SK-N-MC (cell line): Measurements from ENCODE around the gene TMEM81.

Experiments
- DNase-seq: peaks from one replicate; pipeline ENCODE4 v3.0.0-alpha.2; 2011; ENCODE audit warnings: low read depth, low spot score
- H3K27ac ChIP-seq: fragments of 200-600 bp; sonication (generic); 2 replicates; pipeline ENCODE4 v1.5.1; 2016; ENCODE audit warnings: mixed run types
- H3K36me3 ChIP-seq: fragments of 200-600 bp; sonication (generic); 2 replicates; pipeline ENCODE4 v1.6.1; 2017; ENCODE audit warnings: antibody characterized with exemption, low read length, mixed read lengths; ENCODE audit not compliant: insufficient read depth
- H3K4me3 ChIP-seq: fragments of 200-600 bp; sonication (generic); 2 replicates; pipeline ENCODE4 v1.5.1; 2016
- H3K9ac ChIP-seq: fragments of 200-600 bp; sonication (generic); 2 replicates; pipeline ENCODE4 v1.8.0; 2017; ENCODE audit warnings: mixed run types, mixed read lengths; ENCODE audit not compliant: insufficient read length
- H3K9me3 ChIP-seq: fragments of 200-600 bp; sonication (generic); 2 replicates; pipeline ENCODE4 v1.6.1; 2017; ENCODE audit warnings: low read depth, mild to moderate bottlenecking, antibody characterized with exemption, low read length, moderate library complexity, mixed read lengths
- EZH2 ChIP-seq: fragments of 200-600 bp; sonication (generic); IDR thresholded peaks from one replicate; pipeline ENCODE4 v1.6.1; 2017; ENCODE audit warnings: antibody characterized with exemption
- FOXP2 ChIP-seq: optimal IDR thresholded peaks from 2 replicates; pipeline ENCODE3; 2011; ENCODE audit warnings: mild to moderate bottlenecking, moderate library complexity; ENCODE audit not compliant: insufficient read depth; ENCODE audit errors: extremely low read length, control extremely low read depth
- POLR2AphosphoS5 ChIP-seq: IDR thresholded peaks from 2 replicates; pipeline ENCODE4 v1.6.1; 2012; ENCODE audit warnings: mild to moderate bottlenecking, low read depth, low read length, borderline replicate concordance

The TMEM81 gene

DNA sequence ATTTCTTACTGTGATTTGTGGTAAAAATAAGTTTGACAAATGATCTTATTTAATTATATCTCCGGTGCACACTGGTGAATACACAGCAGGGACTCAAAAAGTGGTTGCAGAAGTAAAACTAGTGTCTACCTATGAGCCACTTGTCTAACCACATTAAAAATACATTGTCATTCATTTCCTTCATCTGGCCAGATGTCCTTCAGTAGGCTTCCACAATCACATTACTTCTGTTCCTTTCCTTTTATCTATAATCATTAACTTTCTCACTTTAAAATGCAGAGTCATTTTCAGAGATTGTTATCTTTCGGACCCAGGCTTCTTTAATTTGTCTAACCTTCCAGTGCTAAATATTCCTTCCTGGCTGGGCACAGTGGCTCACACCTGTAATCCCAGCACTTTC, 34.5 kb upstream of the TMEM81 start:
- H3K9me3 ChIP-seq = no peaks in the 10 kb centered on the region

DNA sequence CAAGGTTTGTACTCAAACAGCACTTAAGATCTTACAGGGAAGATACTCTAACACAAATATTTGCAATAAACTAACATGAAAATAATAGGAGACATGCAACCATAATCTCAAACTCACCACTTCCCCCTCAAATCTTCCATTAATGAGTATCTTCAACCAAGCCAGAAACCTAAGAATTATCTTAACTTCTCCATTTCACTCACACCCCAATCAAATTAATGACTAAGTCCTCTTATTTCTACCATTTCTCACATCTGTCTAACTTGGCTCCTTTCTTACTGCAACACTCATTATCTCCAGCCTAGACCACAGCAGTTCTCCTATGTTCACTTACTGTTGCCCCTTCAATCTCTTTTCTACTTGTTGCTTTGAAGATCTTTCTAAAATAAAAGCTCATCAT, 27.1 kb upstream of the TMEM81 start:
- Histone ChIP-seq H3K27ac (no peak overlapping the region), H3K4me3 (no peak overlapping the region), H3K9ac (no peak overlapping the region), H3K9me3 (no peaks in the 10 kb centered on the region), H3K36me3 (peaks cover 53% of the 10 kb centered on the region)
- no peak for TF ChIP-seq FOXP2
- no peak for TF ChIP-seq EZH2
- no peak for TF ChIP-seq POLR2AphosphoS5
- no peak for DNase-seq

More for the DNA sequence above, 34.5 kb upstream of the TMEM81 start:
- Histone ChIP-seq H3K9ac (no peak overlapping the region), H3K36me3 (peaks cover 27% of the 10 kb centered on the region), H3K27ac (no peak overlapping the region), H3K4me3 (no peak overlapping the region)
- no peak for DNase-seq
- TF ChIP-seq POLR2AphosphoS5 (no peak), FOXP2 (no peak), EZH2 (no peak)

DNA sequence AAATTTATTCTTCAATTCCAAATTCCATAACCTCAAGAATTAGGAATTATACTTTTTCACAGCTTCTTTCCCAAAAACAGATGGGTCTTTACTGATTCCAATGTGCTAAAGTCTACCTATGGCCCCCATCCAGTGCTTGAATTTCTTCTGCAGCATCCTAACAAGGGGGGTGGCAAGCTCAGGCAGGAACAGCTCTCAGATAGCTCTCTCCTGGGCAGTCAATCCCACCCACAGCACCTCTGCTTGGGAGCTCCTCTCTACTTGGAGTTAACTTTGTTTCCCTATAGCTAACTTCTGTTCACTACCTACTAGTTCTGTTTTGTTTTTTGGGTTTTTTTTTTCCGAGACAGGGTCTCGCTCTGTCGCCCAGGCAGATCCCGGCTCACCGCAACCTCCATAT, 25.5 kb upstream of the TMEM81 start:
- no peak overlapping the region for H3K4me3 ChIP-seq
- H3K27ac ChIP-seq = no peak overlapping the region
- H3K36me3 ChIP-seq = peaks cover 56% of the 10 kb centered on the region
- no peak for DNase-seq
- TF ChIP-seq FOXP2 = no peak
- no peak for TF ChIP-seq EZH2
- TF ChIP-seq POLR2AphosphoS5 = no peak
- H3K9me3 ChIP-seq = no peaks in the 10 kb centered on the region
- no peak overlapping the region for H3K9ac ChIP-seq

DNA sequence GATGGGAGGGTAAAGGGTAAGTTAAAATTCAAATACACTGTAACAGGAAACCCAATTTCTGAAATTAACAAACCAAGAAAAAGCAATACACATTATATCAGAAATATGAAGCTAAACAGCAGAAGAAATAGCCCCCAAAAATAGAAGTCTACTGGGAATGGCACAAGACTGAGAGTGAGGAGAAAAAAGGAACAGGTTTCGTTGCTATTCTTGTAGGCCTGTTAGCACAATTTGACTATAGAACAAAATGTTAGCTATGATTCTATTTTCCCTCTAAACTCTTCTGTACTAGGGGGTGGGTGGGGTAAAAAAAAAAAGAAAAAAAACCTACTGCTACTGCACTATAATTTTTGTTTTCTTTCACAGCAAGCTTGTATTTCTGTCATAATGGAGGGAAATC, 25.0 kb upstream of the TMEM81 start:
- Histone ChIP-seq H3K27ac (no peak overlapping the region), H3K9ac (no peak overlapping the region), H3K36me3 (peaks cover 54% of the 10 kb centered on the region), H3K4me3 (no peak overlapping the region), H3K9me3 (no peaks in the 10 kb centered on the region)
- no peak for DNase-seq
- TF ChIP-seq EZH2 = no peak
- TF ChIP-seq FOXP2 = no peak
- no peak for TF ChIP-seq POLR2AphosphoS5

DNA sequence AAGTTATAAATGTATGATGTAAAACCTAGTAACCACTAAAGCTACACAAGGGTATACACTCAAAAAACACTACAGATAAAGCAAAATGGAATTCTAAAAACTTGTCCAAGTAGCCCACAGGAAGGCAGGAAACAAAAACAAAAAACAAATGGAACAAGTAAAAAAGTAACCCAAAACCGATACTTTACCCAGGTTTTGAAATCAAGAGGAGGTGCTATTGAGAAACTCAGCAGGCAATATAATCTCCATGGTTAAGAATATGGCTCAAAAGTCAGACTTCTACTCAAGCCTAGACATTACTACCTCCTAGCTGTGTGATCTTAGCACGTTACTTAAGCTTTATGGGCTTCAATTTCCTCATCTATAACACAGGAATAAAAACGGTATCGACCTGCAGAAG, 24.2 kb upstream of the TMEM81 start:
- Histone ChIP-seq H3K27ac (no peak overlapping the region), H3K9ac (no peak overlapping the region), H3K9me3 (no peaks in the 10 kb centered on the region), H3K4me3 (no peak overlapping the region), H3K36me3 (peaks cover 56% of the 10 kb centered on the region)
- TF ChIP-seq POLR2AphosphoS5 (no peak), FOXP2 (no peak), EZH2 (no peak)
- no peak for DNase-seq

DNA sequence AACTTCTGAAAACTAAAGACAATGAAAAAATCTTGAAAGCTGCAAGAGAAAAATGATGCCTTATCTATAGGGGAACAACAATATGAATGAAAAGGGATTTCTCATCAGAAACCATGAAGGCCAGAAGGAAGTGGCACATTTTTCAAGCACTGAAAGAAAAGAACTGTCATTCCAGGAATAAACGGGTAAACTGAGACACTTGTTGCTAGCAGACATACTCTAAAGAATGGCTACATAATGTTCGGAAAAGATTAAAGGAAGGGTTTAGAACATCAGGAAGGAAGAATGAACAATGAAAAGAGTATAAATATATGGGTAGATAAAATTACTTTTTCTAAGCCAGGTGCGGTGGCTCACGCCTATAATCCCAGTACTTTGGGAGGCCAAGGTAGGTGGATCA, 23.1 kb upstream of the TMEM81 start:
- H3K4me3 ChIP-seq = no peak overlapping the region
- TF ChIP-seq EZH2 = no peak
- TF ChIP-seq POLR2AphosphoS5 = no peak
- no peak for TF ChIP-seq FOXP2
- H3K27ac ChIP-seq = no peak overlapping the region
- peaks cover 59% of the 10 kb centered on the region for H3K36me3 ChIP-seq
- no peak for DNase-seq
- no peak overlapping the region for H3K9ac ChIP-seq
- no peaks in the 10 kb centered on the region for H3K9me3 ChIP-seq

DNA sequence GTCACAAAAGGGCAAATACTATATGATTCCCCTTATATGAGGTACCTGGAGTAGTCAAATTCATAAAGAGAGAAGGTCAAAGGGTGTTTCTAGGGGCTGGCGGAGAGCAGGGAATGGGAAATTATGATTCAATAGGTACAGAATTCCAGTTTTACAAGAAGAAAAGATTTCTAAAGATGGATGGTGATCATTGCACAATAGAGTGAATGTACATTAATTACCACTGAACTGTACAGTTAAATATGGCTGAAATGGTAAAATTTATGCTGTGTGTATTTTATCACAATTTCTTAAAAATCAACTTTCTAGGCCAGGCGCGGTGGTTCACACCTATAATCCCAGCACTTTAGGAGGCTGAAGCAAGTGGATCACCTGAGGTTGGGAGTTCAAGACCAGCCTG, 18.1 kb upstream of the TMEM81 start:
- Histone ChIP-seq H3K9ac (no peak overlapping the region), H3K27ac (no peak overlapping the region), H3K36me3 (peaks cover 85% of the 10 kb centered on the region), H3K9me3 (no peaks in the 10 kb centered on the region), H3K4me3 (no peak overlapping the region)
- no peak for DNase-seq
- TF ChIP-seq POLR2AphosphoS5 = no peak
- TF ChIP-seq FOXP2 = no peak
- TF ChIP-seq EZH2 = no peak

DNA sequence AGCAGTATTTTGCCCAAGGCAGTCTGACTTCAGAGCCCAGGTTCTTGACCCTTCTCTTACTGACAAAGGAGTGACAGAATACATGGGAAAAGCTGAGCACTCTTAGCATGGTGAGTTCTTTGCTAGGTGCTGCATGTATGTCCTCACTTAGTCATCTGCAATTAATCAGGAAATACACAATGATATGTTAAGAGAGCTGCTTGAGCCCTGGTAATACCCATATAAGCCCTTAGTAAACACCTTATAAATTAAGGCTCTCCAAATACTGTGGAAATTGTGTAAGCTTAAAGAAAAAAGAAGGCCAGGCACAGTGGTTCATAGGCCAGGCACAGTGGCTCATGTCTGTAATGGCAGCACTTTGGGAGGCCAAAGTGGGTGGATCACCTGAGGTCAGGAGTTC, 14.0 kb upstream of the TMEM81 start:
- Histone ChIP-seq H3K36me3 (peaks cover 88% of the 10 kb centered on the region), H3K9me3 (no peaks in the 10 kb centered on the region), H3K4me3 (no peak overlapping the region), H3K27ac (no peak overlapping the region), H3K9ac (no peak overlapping the region)
- DNase-seq = no peak
- TF ChIP-seq POLR2AphosphoS5 = no peak

DNA sequence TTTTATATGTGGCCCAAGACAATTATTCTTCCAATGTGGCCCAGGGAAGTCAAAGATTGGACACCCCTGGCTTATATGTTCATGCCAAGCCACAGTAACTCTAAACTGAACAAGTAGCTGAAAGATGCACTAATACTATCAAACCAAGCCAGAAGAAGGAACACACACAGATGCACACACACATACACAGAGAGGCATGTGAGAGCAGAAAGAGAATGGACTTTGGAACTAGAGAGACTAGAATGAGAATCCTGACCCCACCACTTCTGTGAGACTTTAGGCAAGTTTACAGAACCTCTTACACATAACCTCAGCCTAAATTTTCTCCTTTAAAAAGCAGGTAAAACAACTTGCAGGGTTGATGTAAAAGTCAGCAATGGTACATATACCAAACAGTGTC, 11.2 kb upstream of the TMEM81 start:
- TF ChIP-seq EZH2 = no peak
- Histone ChIP-seq H3K9ac (no peak overlapping the region), H3K9me3 (no peaks in the 10 kb centered on the region), H3K36me3 (peaks cover 81% of the 10 kb centered on the region), H3K4me3 (no peak overlapping the region), H3K27ac (no peak overlapping the region)
- DNase-seq = no peak

DNA sequence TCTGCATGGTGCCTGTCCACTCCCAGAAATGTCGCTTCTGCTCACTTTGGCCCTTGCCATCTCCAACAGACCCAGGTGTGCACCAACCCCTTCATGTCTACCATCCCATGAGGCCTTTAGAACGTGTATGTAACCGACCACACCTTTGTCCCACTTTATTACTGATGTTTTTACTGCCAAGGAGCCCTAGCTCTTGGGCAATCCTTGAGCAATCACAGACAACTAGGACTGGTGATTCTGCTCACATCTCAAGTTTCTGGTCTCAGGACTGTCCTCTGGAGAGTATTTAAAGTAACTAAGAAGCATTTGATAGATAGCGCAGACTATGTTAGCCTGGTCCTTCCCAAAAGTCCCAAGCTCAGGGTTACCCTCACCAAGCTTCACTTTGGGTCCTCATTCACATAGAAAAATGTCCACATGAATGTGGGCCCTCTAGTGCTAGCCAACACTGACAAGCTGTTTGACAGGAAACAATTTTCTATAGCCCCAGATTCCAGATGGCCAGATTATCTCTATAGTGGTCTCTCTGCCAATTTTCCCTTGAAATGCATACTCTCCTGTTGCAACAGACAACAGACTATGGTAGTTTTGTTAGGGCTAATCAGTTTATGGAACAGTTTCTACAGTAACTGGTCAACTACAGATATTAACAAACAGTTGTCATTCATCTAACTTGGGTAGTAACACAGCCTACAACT, 6.9 kb upstream of the TMEM81 start:
- no peak overlapping the region for H3K27ac ChIP-seq
- no peak for DNase-seq
- H3K9ac ChIP-seq = no peak overlapping the region
- H3K36me3 ChIP-seq = peaks cover 65% of the 10 kb centered on the region
- no peaks in the 10 kb centered on the region for H3K9me3 ChIP-seq
- no peak overlapping the region for H3K4me3 ChIP-seq
- no peak for TF ChIP-seq FOXP2
- TF ChIP-seq EZH2 = no peak
- no peak for TF ChIP-seq POLR2AphosphoS5
